ENCODE results near the gene BLVRB.
"Not testable (repeated sequence)": the region's sequence is repeated elsewhere in the genome, so short reads cannot be mapped to it uniquely, and the experiment has no call there.

The BLVRB gene

GRCh38 chr19:40501599-40501998 lies 36.1 kb upstream of the BLVRB start:
- Mint-ChIP-seq H3K36me3 (no peaks in the 10 kb centered on the region), H3K4me1 (peaks cover 2% of the 10 kb centered on the region), H3K4me3 (no peak overlapping the region), H3K27ac (no peak overlapping the region), H3K27me3 (peaks cover 16% of the 10 kb centered on the region), H3K9me3 (no peaks in the 10 kb centered on the region)
- CTCF ChIA-PET, result interaction anchor here (0.6 to 1.5 kb wide), 3 partner anchors 8 to 133 kb away, joined by 3 to 5 read pairs (median 3); no protein-coding TSS in a partner anchor
- DNase-seq, result no peak

- not testable (repeated sequence) for H3K27ac Mint-ChIP-seq, H3K36me3 Mint-ChIP-seq, DNase-seq, H3K4me1 Mint-ChIP-seq, H3K9me3 Mint-ChIP-seq, H3K4me3 Mint-ChIP-seq
- peaks cover 12% of the 10 kb centered on the region for H3K27me3 Mint-ChIP-seq
- CTCF ChIA-PET, result interaction anchor here (0.6 to 1.5 kb wide), 4 partner anchors 9 to 134 kb away, joined by 3 to 5 read pairs (median 3); no protein-coding TSS in a partner anchor
Measured at GRCh38 chr19:40500678-40501530, 35.4 kb upstream of the BLVRB start.

- H3K27me3 Mint-ChIP-seq, result peaks cover 9% of the 10 kb centered on the region
- H3K9me3 Mint-ChIP-seq, result no peaks in the 10 kb centered on the region
- DNase-seq, result no peak
- no peaks in the 10 kb centered on the region for H3K36me3 Mint-ChIP-seq
- H3K4me1 Mint-ChIP-seq, result no peaks in the 10 kb centered on the region
- CTCF ChIA-PET, result no interaction called here
- no peak overlapping the region for H3K27ac Mint-ChIP-seq
- no peak overlapping the region for H3K4me3 Mint-ChIP-seq
Measured at GRCh38 chr19:40499320-40499719, 33.8 kb upstream of the BLVRB start.

- Mint-ChIP-seq H3K4me1 (no peaks in the 10 kb centered on the region), H3K27me3 (peaks cover 30% of the 10 kb centered on the region)
Measured at GRCh38 chr19:40497214-40497613, 31.7 kb upstream of the BLVRB start.

GRCh38 chr19:40494191-40494838 lies 28.8 kb upstream of the BLVRB start:
- CTCF ChIA-PET, result no interaction called here
- no peaks in the 10 kb centered on the region for H3K9me3 Mint-ChIP-seq
- no peaks in the 10 kb centered on the region for H3K4me1 Mint-ChIP-seq

More at GRCh38 chr19:40497214-40497613, 31.7 kb upstream of the BLVRB start:
- H3K9me3 Mint-ChIP-seq, result no peaks in the 10 kb centered on the region
- CTCF ChIA-PET, result no interaction called here
- H3K27ac Mint-ChIP-seq, result no peak overlapping the region
- no peak overlapping the region for H3K4me3 Mint-ChIP-seq
- no peak for DNase-seq
- H3K36me3 Mint-ChIP-seq, result no peaks in the 10 kb centered on the region

GRCh38 chr19:40493778-40494177 lies 28.2 kb upstream of the BLVRB start:
- Mint-ChIP-seq H3K4me3 (no peak overlapping the region), H3K27me3 (peaks cover 50% of the 10 kb centered on the region), H3K27ac (no peak overlapping the region), H3K9me3 (no peaks in the 10 kb centered on the region), H3K4me1 (no peaks in the 10 kb centered on the region), H3K36me3 (no peaks in the 10 kb centered on the region)
- CTCF ChIA-PET, result interaction anchor here (1.0 to 1.5 kb wide), 3 partner anchors 30 to 188 kb away, joined by 3 to 4 read pairs (median 3); no protein-coding TSS in a partner anchor
- DNase-seq, result no peak

More at GRCh38 chr19:40494191-40494838, 28.8 kb upstream of the BLVRB start:
- Mint-ChIP-seq H3K36me3 (no peaks in the 10 kb centered on the region), H3K4me3 (no peak overlapping the region), H3K27me3 (peaks cover 46% of the 10 kb centered on the region), H3K27ac (no peak overlapping the region)
- DNase-seq, result no peak

GRCh38 chr19:40492274-40492673 lies 26.7 kb upstream of the BLVRB start:
- CTCF ChIA-PET, result interaction anchor here (1.4 to 1.5 kb wide), 2 partner anchors 28 to 187 kb away, joined by 3 to 4 read pairs; no protein-coding TSS in a partner anchor

GRCh38 chr19:40489882-40490230 lies 24.3 kb upstream of the BLVRB start:
- Mint-ChIP-seq H3K36me3 (no peaks in the 10 kb centered on the region), H3K27me3 (peaks cover 72% of the 10 kb centered on the region), H3K4me1 (peaks cover 9% of the 10 kb centered on the region), H3K27ac (no peak overlapping the region), H3K4me3 (no peak overlapping the region), H3K9me3 (no peaks in the 10 kb centered on the region)
- DNase-seq, result no peak
- CTCF ChIA-PET, result no interaction called here

More at GRCh38 chr19:40492274-40492673, 26.7 kb upstream of the BLVRB start:
- Mint-ChIP-seq H3K27ac (no peak overlapping the region), H3K36me3 (no peaks in the 10 kb centered on the region), H3K27me3 (peaks cover 62% of the 10 kb centered on the region), H3K4me1 (peaks cover 7% of the 10 kb centered on the region), H3K4me3 (no peak overlapping the region), H3K9me3 (no peaks in the 10 kb centered on the region)
- no peak for DNase-seq

GRCh38 chr19:40486017-40486416 lies 20.5 kb upstream of the BLVRB start:
- no peak for DNase-seq
- no peaks in the 10 kb centered on the region for H3K36me3 Mint-ChIP-seq
- no peak overlapping the region for H3K4me3 Mint-ChIP-seq
- CTCF ChIA-PET, result interaction anchor here (1.0 kb wide), 1 partner anchor 22 kb away, joined by 3 read pairs; no protein-coding TSS in a partner anchor
- peaks cover 43% of the 10 kb centered on the region for H3K27me3 Mint-ChIP-seq
- H3K27ac Mint-ChIP-seq, result no peak overlapping the region
- no peaks in the 10 kb centered on the region for H3K9me3 Mint-ChIP-seq
- H3K4me1 Mint-ChIP-seq, result peaks cover 9% of the 10 kb centered on the region

GRCh38 chr19:40475878-40476644 lies 10.5 kb upstream of the BLVRB start:
- DNase-seq, H3K9me3 Mint-ChIP-seq, H3K36me3 Mint-ChIP-seq, H3K27ac Mint-ChIP-seq, H3K4me1 Mint-ChIP-seq, CTCF ChIA-PET, H3K4me3 Mint-ChIP-seq, H3K27me3 Mint-ChIP-seq: not testable (repeated sequence)

GRCh38 chr19:40474737-40475136 lies 9.2 kb upstream of the BLVRB start:
- no peak for DNase-seq
- Mint-ChIP-seq H3K9me3 (no peaks in the 10 kb centered on the region), H3K4me3 (no peak overlapping the region), H3K36me3 (no peaks in the 10 kb centered on the region), H3K27ac (no peak overlapping the region), H3K4me1 (no peaks in the 10 kb centered on the region), H3K27me3 (peaks cover 4% of the 10 kb centered on the region)
- CTCF ChIA-PET, result no interaction called here

GRCh38 chr19:40472516-40472915 lies 7.0 kb upstream of the BLVRB start:
- Mint-ChIP-seq H3K4me1 (peaks cover 3% of the 10 kb centered on the region), H3K4me3 (no peak overlapping the region), H3K36me3 (no peaks in the 10 kb centered on the region)

GRCh38 chr19:40471111-40471510 lies 5.6 kb upstream of the BLVRB start:
- Mint-ChIP-seq H3K27ac (no peak overlapping the region), H3K4me3 (no peak overlapping the region), H3K9me3 (no peaks in the 10 kb centered on the region), H3K4me1 (peaks cover 10% of the 10 kb centered on the region), H3K27me3 (peaks cover 30% of the 10 kb centered on the region), H3K36me3 (peaks cover 4% of the 10 kb centered on the region)
- DNase-seq, result no peak
- CTCF ChIA-PET, result no interaction called here

More at GRCh38 chr19:40472516-40472915, 7.0 kb upstream of the BLVRB start:
- no peak for DNase-seq
- no peak overlapping the region for H3K27ac Mint-ChIP-seq
- CTCF ChIA-PET, result no interaction called here
- H3K9me3 Mint-ChIP-seq, result no peaks in the 10 kb centered on the region
- H3K27me3 Mint-ChIP-seq, result peaks cover 22% of the 10 kb centered on the region

- DNase-seq, result no peak
- Mint-ChIP-seq H3K9me3 (no peaks in the 10 kb centered on the region), H3K4me3 (no peak overlapping the region), H3K27ac (no peak overlapping the region), H3K4me1 (peaks cover 30% of the 10 kb centered on the region), H3K36me3 (peaks cover 4% of the 10 kb centered on the region), H3K27me3 (peaks cover 34% of the 10 kb centered on the region)
- CTCF ChIA-PET, result no interaction called here
Measured at GRCh38 chr19:40469011-40469410, 3.5 kb upstream of the BLVRB start.

All from activated naive CD4-positive, alpha-beta T cell treated with anti-CD3 and anti-CD28 coated beads, Interleukin-2, amount 10 ng/mL, durations not matched to agents 7 days and 5 days (primary cell).